ENCODE data around the gene CPED1.
"Not testable (repeated sequence)": the region's sequence is repeated elsewhere in the genome, so short reads cannot be mapped to it uniquely, and the experiment has no call there.

Gene CPED1

GRCh38 chr7:120996988-120997345 is 8.5 kb downstream of the CPED1 start:
- DNase-seq (ENCODE audit: low read depth), result no peak

DNA sequence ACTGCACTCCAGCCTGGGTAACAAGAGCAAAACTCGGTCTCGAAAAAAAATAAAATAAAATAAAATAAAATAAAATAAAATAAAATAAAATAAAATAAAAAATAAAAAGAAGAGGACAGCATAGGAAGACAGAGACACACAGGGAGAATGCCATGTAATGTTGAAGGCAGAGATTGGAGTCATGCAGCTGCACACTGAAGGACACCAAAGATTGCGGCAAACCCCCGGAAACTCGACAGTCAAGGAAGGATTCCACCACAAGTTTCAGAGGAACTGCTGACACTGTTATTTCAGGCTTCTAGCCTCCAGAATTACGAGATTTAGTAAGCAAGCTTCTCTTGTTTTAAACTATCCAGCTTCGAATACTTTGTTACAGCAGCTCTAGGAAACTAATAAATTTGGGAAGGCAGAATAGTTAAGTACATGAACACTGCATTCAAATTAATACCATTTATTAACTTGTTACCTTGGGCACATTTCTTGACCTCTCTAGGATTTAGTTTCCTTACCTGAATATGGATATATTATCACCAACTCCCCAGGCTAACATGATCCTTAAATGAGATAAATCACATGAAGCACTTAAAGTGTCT is 9.5 kb downstream of the CPED1 start:
- DNase-seq (ENCODE audit: low read depth), result no peak

DNA sequence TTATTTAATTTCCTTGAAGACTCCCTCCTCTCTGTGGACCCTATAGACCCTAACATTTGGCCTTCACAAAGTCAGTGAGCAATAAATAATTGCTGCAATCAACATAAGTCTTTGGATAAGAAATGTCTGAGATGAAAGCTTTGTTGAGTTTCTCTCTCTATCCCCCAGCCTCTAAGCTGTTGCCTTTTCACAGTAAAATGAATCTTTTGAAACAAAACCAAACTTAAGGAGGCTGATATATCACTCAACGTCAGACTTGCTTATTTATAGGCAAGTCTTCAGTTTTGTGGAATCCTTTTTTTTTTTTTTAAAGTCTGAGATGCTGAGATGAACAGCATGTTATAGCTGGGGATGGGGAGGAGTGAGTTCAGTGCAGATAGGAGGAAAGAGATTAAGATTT is 10.0 kb downstream of the CPED1 start:
- DNase-seq (ENCODE audit: low read depth), result no peak

DNA sequence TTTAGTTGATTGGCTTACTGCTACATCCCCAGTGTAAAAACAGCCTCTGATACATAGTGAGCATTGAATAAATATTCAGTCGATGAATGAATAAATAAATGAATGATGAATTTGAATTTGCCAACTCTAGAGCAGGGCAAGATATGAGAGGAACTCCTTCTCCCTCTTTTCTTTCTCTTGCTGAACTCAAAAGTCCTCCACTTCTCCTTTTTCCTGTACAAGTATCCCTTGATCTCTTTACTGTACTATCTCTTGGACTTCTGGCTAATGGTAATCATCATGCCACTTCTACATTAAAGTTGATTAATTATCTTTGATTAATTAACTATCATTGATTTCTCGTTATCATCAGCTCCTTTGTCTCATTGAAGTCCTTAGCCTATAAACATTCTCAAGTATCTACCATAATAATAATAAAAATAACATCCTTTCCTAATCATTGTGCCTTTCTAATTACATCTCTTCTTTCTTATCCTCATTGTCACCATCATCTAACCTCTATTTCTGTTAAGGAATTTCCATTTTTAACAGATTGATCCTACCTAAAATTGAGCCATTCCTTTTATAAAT is 10.6 kb downstream of the CPED1 start:
- no peak for DNase-seq (ENCODE audit: low read depth)

DNA sequence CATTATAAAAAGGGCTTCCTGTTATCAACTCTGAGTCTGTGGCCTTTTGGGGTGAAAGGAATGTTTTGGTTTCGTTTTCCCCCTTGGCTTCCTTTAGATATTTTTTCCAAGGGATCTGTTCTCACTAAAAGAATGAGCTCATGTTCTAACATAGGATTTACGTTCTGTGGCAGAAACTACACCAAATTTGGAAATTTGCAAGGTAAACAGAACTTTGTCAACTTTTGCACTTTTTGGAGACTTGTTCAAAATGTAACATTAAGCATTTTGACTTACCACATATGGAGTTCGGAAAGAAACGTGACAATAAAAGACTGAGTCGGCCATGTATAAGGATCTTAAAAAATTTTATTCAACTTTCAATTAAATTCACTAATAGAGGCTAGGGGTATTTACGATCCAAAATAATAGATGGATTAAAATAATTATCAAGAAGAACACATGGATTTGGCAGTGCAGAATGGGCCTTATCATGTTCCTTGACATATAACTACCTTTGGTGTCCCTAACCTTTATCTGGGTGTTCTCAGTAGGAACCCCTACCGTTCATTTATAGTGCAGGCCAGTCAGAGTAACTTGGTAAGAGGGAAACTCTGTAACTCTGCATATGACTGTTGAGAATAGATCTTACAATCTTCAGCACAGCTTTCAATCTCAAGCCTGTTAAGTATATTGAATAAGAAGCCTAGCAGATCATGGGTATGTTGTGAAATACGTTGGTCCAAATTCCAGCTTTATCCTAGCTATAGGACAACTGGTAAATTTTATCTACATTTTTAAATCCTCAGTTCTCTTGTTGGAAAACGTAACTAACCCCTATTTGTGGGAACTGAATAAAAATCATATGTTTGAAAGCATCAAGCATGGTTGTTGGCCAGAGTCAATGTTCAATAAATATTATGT is 11.8 kb downstream of the CPED1 start:
- no peak for DNase-seq (ENCODE audit: low read depth)

GRCh38 chr7:121001234-121001906 is 12.9 kb downstream of the CPED1 start:
- no peak for DNase-seq (ENCODE audit: low read depth)

DNA sequence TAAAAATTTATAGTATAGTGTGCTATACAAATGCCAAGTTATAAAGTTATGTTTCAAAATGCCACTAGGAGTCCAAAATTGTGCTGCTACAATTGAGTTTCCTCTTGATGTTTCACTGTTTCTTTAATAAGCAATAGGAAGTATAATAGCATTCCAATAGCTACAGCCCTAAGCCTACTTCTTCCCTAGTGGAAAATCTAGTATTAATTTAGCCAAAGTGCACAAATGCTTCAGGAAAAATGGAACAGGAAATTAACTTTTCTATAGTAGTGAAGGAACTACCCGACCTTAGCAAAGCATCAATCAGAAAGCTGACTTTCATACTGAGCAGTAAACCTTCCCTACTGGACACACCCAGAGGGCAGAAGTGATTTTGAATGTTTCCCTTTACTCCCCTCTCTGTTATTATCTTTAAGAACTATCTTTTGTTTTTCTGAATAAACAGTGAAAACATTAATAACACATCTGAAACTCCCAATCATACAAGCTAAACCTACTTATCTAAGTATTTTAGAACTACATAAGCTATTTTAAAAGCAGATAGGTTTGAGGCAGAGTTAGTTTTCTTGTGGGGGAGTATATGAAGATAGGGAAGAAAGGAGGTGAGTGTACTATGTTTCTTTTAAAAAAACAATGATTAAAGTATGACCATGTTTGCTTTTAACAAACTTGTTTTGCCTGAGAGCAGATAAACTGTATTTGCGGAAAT is 13.7 kb downstream of the CPED1 start:
- no peak for DNase-seq (ENCODE audit: low read depth)

DNA sequence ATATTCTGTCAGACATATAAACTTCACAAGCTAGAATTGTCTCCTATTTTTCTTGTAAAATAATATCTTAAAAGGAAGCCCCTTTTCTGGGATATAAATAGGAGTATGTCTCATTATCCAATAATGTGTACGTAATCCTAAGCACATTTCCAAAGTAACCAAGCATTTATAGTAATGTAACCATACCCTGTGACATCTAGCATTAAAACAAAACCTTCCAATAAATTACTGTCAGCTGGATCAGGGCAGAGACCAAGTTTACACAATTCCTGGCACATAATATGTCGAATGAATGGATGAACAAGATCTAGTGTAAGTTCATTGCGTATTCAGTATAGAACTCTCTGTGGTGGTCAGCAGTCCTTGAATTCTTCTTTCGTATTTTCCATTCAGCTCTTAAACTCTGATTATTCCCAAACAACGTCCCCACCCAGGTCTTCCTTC is 14.3 kb downstream of the CPED1 start:
- DNase-seq (ENCODE audit: low read depth), result no peak

DNA sequence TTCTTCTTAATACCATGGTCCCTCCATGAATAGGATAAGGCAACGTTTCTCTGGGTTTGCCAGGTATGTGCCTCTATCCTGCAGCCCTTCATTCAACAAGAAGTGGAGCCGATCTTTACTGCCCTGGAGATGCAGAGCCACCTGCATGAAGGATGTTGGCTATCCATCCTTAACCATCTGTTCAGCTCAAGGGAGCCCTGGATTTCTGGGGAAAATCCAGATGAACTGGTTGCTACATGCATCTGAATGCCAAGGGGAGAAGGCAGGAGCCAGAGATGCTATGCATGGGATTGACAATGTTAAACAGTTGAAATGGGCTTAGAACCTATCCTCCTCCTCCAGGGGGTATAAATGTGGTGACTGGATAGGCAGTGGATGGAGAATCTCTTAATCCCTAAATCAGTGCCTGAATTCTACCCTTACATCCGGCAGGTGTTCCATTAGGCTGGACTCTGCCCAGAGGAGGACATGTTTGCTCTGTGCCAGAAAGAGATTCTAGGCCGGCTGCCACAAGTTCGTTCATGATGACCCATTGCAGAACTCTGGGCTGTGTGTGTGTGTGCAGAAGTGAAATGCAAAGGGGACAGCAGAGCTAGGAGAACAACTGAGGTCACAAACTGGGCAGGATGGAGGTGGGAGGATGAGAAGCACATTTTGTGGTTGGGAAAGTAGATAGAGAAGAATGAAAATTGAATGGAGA is 15.6 kb downstream of the CPED1 start:
- no peak for DNase-seq (ENCODE audit: low read depth)

DNA sequence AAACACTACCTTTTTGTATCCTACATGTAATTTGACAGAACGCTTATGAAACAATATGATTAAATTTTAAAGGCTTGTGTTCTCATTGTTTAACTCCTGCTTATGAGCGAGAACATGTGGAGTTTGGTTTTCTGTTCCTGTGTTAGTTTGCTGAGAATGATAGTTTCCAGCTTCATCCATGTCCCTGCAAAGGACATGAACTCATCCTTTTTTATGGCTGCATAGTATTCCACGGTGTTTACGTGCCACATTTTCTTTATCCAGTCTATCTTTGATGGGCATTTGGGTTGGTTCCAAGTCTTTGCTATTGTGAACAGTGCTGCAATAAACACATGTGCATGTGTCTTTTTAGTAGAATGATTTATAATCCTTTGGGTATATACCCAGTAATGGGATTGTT is 16.5 kb downstream of the CPED1 start:
- DNase-seq (ENCODE audit: low read depth), result not testable (repeated sequence)

- DNase-seq (ENCODE audit: low read depth), result no peak
Observed at GRCh38 chr7:121005996-121006584, 17.6 kb downstream of the CPED1 start.

DNA sequence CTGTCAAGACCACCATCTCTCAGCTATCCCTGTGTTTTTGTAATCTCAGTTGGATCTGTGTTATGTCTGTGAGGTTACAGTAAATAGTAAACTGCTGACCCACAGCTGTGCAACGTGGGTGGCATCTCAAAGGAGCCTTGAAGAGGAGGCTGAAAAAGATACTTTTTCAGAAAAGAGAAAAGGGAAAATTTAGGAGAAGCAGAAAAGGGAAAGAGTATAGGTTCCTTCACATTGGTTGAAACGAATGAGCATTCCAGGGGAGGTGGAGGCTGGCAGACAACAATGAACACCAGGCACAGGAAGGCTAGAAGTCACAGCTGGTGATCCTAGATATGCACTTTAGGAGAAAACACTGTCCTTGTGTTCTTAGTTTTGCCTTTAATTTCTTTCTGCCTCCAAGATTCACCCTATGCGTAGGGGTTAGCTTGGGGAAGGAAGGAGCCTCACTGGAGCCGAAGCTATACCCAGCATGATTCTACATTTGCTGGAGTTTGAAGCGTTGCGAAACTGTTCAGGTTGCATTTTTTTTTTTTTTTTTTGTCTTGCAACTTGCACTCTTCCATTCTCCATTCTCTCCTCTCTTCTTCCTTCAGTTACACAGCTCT is 18.3 kb downstream of the CPED1 start:
- no peak for DNase-seq (ENCODE audit: low read depth)

DNA sequence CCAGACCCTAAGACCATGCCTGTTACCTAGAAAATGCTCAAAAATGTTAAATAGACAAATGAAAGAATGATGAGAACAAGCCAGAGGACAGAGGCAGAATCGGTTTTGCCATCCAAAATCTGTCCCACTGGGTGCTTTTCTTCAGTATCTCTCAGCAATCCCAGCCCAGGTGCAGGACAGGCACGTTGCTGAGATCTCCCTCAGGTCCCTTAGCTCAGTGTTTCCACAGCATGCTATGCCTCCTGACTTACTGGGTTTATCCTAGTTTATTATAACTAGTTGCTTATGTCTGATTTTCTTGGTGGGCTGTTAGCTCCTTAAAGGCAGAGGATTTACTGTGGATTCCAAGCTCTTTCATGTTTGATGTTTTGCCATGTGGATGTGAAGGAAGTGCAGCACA is 20.3 kb downstream of the CPED1 start:
- no peak for DNase-seq (ENCODE audit: low read depth)

DNA sequence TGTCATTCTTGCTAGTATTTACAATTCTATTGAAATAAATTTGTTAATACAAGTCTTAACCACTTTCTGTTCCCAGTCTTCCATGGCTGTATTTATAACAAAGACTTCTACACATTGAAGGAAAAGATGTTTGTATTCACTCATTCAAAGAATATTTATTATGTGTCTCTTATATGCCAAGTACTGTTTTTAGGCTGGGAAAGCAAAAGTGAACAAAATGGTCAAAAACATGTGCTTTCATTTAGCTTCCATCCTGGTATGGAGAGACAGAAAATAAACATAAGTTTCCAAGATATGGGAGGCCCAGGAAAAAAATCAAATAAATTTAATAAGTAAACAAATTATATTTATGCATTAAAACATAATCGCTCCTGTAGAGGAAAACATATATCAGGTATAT is 22.9 kb downstream of the CPED1 start:
- no peak for DNase-seq (ENCODE audit: low read depth)

- no peak for DNase-seq (ENCODE audit: low read depth)
Observed at GRCh38 chr7:121012170-121012874, 23.8 kb downstream of the CPED1 start.

DNA sequence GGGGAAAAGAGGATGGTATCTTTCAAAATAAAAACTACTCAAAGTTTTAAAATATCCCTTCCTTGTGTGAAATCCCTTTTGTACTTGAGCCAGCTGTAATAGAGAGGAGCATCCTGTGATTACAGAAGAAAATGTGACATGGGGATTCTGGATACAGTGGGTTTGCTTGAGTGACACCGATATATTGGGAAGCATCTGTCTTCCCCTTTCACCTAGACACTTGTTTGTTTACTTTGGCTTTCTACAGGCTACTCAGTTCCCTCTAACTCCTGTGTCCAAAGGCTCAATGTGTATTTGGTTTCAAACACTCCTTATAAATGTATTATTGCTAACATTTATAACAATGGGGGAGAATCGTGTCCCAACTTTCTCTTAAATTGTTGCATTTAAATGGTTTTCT is 24.4 kb downstream of the CPED1 start:
- DNase-seq (ENCODE audit: low read depth), result no peak

DNA sequence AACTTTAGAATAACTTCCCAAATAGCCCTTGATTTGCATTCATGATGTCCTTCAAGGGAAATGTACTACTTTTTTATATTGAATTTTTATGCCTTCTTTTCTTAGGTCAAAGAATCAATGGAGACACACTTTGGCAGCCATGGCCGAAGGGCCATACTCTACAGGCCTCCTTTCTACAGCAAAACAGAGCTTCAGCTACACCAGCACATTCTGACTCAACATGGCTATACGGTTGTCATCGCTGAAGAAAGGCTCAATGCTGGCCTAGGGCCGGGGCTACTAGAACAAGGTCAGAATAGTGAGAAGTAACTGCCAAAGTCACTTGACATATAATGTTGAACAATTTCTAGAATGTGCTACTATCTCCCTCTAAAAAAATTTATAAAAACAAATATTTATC is 27.0 kb downstream of the CPED1 start:
- no peak for DNase-seq (ENCODE audit: low read depth)

DNA sequence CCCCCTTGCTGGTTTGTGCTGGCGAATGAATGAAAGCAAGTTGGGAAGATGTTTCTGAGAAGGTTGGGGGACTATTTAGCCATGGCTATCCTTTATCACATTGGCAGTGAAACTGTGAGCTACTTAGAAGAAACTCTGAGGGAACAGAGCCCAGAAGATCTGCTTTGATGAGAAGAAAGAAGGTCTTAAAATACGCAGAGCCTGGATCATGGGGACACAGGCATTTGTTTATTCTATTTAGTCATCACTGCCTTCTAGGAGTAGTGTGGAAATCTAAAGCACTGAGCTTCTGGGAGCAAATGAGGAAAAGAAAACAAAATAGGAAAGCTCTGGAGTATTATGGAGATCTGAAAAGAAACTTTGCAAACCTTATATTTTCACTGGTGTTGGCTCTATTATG is 28.5 kb downstream of the CPED1 start:
- DNase-seq (ENCODE audit: low read depth), result no peak

- no peak for DNase-seq (ENCODE audit: low read depth)
Observed at GRCh38 chr7:121017586-121017985, 29.1 kb downstream of the CPED1 start.

DNA sequence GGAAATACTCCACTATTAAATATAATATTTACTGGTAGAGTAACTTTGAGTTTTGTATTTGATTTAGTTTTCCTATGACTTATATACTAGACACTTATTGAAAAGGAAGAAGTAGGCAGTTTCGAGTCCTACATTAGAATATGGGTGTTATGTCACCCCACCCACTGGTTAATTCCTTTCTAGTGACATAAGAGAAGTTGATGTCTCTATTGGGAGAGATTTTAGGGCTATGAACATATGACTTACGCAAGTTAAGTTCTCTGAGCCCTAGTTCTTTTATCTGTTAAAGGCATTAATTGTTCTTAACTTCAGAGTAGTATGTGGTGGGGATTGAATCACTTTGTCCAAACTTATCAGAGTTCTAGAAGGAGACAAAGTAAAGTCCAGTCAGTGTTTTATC is 30.5 kb downstream of the CPED1 start:
- DNase-seq (ENCODE audit: low read depth), result no peak
